GM06990 (cell line): ENCODE results near the gene NEIL1.
A peak's percentile ranks its signal among the peaks of the same experiment; 100 is the strongest.
"Not testable (repeated sequence)": the region's sequence is repeated elsewhere in the genome, so short reads cannot be mapped to it uniquely, and the experiment has no call there.

ENCODE experiments used
- DNase-seq: peaks from one replicate; pipeline ENCODE4 v3.0.0-alpha.2; 2011; ENCODE audit not compliant: insufficient read length; ENCODE audit errors: extremely low read depth
- H3K27me3 ChIP-seq: replicated peaks from 2 replicates; pipeline ENCODE4 v1.6.0; 2011; ENCODE audit warnings: low read length; ENCODE audit not compliant: control insufficient read depth, insufficient read depth
- H3K36me3 ChIP-seq: 2 replicates; pipeline ENCODE4 v1.5.1; 2011; ENCODE audit warnings: low read length; ENCODE audit not compliant: control insufficient read depth, insufficient read depth
- H3K4me3 ChIP-seq: replicated peaks from 2 replicates; pipeline ENCODE4 v1.5.1; 2011; ENCODE audit warnings: low read depth, mild to moderate bottlenecking, control low read depth, low read length
- CTCF ChIP-seq: IDR thresholded peaks from 2 replicates; pipeline ENCODE4 v1.5.1; 2011; ENCODE audit warnings: low read length, control low read depth, mild to moderate bottlenecking, inconsistent platforms; ENCODE audit not compliant: insufficient read depth, poor library complexity, severe bottlenecking

The NEIL1 gene

GRCh38 chr15:75329571-75329970 lies 17.3 kb upstream of the NEIL1 start:
- Histone ChIP-seq H3K4me3 (no peak overlapping the region), H3K36me3 (no peaks in the 10 kb centered on the region), H3K27me3 (no peaks in the 10 kb centered on the region)
- no peak for DNase-seq
- TF ChIP-seq CTCF, result no peak

- not testable (repeated sequence) for H3K36me3 ChIP-seq, DNase-seq, H3K27me3 ChIP-seq, H3K4me3 ChIP-seq
These were observed 14.7 kb upstream of the NEIL1 start for GRCh38 chr15:75332093-75332492.

GRCh38 chr15:75333654-75334419 lies 13.0 kb upstream of the NEIL1 start:
- H3K4me3 ChIP-seq, H3K27me3 ChIP-seq, H3K36me3 ChIP-seq: not testable (repeated sequence)
- peak; percentile 26 for DNase-seq

- Histone ChIP-seq H3K4me3 (peak overlapping the region; percentile 89), H3K36me3 (peaks cover 12% of the 10 kb centered on the region), H3K27me3 (no peaks in the 10 kb centered on the region)
- no peak for TF ChIP-seq CTCF
- no peak for DNase-seq
These were observed 11.5 kb upstream of the NEIL1 start for GRCh38 chr15:75335313-75335704.

GRCh38 chr15:75335705-75336355 lies 11.0 kb upstream of the NEIL1 start, which contains the start of gene COMMD4:
TSS of gene COMMD4 (plus strand) at chr15:75336063. CDS start at chr15:75336090, 27 bp downstream.
- no peaks in the 10 kb centered on the region for H3K27me3 ChIP-seq

GRCh38 chr15:75338661-75339240 lies 8.1 kb upstream of the NEIL1 start:
- peaks cover 12% of the 10 kb centered on the region for H3K36me3 ChIP-seq
- no peak for DNase-seq
- TF ChIP-seq CTCF, result no peak
- no peaks in the 10 kb centered on the region for H3K27me3 ChIP-seq
- H3K4me3 ChIP-seq, result no peak overlapping the region

More at GRCh38 chr15:75335705-75336355, 11.0 kb upstream of the NEIL1 start, which contains the start of gene COMMD4:
- TF ChIP-seq CTCF, result no peak
- peaks cover 12% of the 10 kb centered on the region for H3K36me3 ChIP-seq
- peak; percentile 68 for DNase-seq
- peak within 1 kb of the TSS; percentile 89 for H3K4me3 ChIP-seq
